SK-N-SH (cell line): ENCODE data around the gene THAP12. TPM values are rescaled to one million over a fixed set of nuclear protein-coding genes. Genes with fewer than 3 reads are reported as not detected.

Experiments used
- CTCF ChIA-PET: fragments of 300-600, 350-600 bp; formaldehyde crosslinking; extraction: SDS; loops from one replicate; lab custom pipeline; 2021; lab: Yijun Ruan, JAX
- POLR2A ChIA-PET: fragments of 350-600 bp; sonication (Branson Sonifier 250); formaldehyde crosslinking; extraction: SDS; loops from one replicate; lab custom pipeline; 2020; ENCODE audit warnings: antibody characterized with exemption, inconsistent platforms; lab: Yijun Ruan, JAX
- DNase-seq: peaks from one replicate; pipeline ENCODE4 v3.0.0; 2012
- H2AFZ ChIP-seq: fragments of 200-600 bp; sonication (generic); 2 replicates; pipeline ENCODE4 v1.8.1; 2016; ENCODE audit warnings: antibody characterized with exemption, mild to moderate bottlenecking, low read depth
- H3F3A ChIP-seq: fragments of 200-600 bp; sonication (generic); replicated peaks from 2 replicates; pipeline ENCODE3; 2016; ENCODE audit warnings: antibody characterized with exemption, mild to moderate bottlenecking; ENCODE audit not compliant: insufficient read depth
- H3K27ac ChIP-seq, 2 experiments: fragments of 200-500 bp in 1 of 2; fragments of 200-600 bp in 1 of 2; sonication (Bioruptor generic) in 1 of 2; sonication (generic), shearing (Covaris generic) in 1 of 2; 2 replicates each; pipeline versions ENCODE4 v1.5.1 to v1.6.1; 2014 to 2016; ENCODE audit warnings: low read depth in 2 of 2, inconsistent platforms in 1 of 2, low read length in 1 of 2, mild to moderate bottlenecking in 1 of 2, mixed read lengths in 1 of 2
- H3K27me3 ChIP-seq: fragments of 200-600 bp; sonication (generic), shearing (Covaris generic); 2 replicates; pipeline ENCODE4 v1.6.1; 2016; ENCODE audit warnings: mixed run types; ENCODE audit not compliant: insufficient read depth
- H3K36me3 ChIP-seq, 2 experiments: fragments of 200-500 bp in 1 of 2; fragments of 200-600 bp in 1 of 2; sonication (Bioruptor generic) in 1 of 2; sonication (generic) in 1 of 2; replicated peaks in 1 of 2; 2 replicates each; pipeline versions ENCODE3 to v1.5.1; 2014 to 2016; ENCODE audit warnings: low read length in 1 of 2, mild to moderate bottlenecking in 1 of 2; ENCODE audit not compliant: insufficient read depth in 2 of 2, control insufficient read depth in 1 of 2
- H3K4me1 ChIP-seq, 2 experiments: fragments of 200-500 bp in 1 of 2; fragments of 200-600 bp in 1 of 2; sonication (Bioruptor generic) in 1 of 2; sonication (generic), shearing (Covaris generic) in 1 of 2; 2 replicates each; pipeline versions ENCODE4 v1.5.1 to v1.6.1; 2014 to 2016; ENCODE audit warnings: low read depth in 1 of 2, low read length in 1 of 2, mixed run types in 1 of 2; ENCODE audit not compliant: insufficient read depth in 2 of 2, control insufficient read depth in 1 of 2
- H3K4me2 ChIP-seq: fragments of 200-600 bp; sonication (generic), shearing (Covaris generic); 2 replicates; pipeline ENCODE4 v1.6.1; 2017; ENCODE audit warnings: mixed run types
- H3K4me3 ChIP-seq, 2 experiments: fragments of 200-500 bp in 1 of 2; fragments of 200-600 bp in 1 of 2; sonication (Bioruptor generic) in 1 of 2; sonication (generic), shearing (Covaris generic) in 1 of 2; 2 replicates each; pipeline versions ENCODE4 v1.5.1 to v1.8.1; 2014 to 2016; ENCODE audit warnings: low read depth in 2 of 2, inconsistent platforms in 1 of 2, low read length in 1 of 2, mild to moderate bottlenecking in 1 of 2, mixed read lengths in 1 of 2, moderate library complexity in 1 of 2
- H3K79me2 ChIP-seq: fragments of 200-600 bp; sonication (generic); 2 replicates; pipeline ENCODE4 v1.8.1; 2017; ENCODE audit warnings: mild to moderate bottlenecking; ENCODE audit not compliant: insufficient read depth
- H3K9ac ChIP-seq: fragments of 200-600 bp; sonication (generic); 2 replicates; pipeline ENCODE4 v1.6.1; 2017; ENCODE audit warnings: mixed run types
- H3K9me2 ChIP-seq: fragments of 200-600 bp; sonication (generic); 2 replicates; pipeline ENCODE4 v1.6.1; 2017; ENCODE audit warnings: mixed run types
- H3K9me3 ChIP-seq: fragments of 200-600 bp; sonication (generic); 2 replicates; pipeline ENCODE4 v1.6.1; 2017; ENCODE audit warnings: mixed run types, mild to moderate bottlenecking, moderate library complexity
- H4K20me1 ChIP-seq: fragments of 200-600 bp; sonication (generic); 2 replicates; pipeline ENCODE4 v1.6.1; 2017; ENCODE audit warnings: mild to moderate bottlenecking, mixed run types; ENCODE audit not compliant: insufficient read depth
- CHD2 ChIP-seq: fragments of 150-350 bp; IDR thresholded peaks from 2 replicates; pipeline ENCODE4 v1.6.1; 2018; ENCODE audit warnings: low read length; ENCODE audit not compliant: partially characterized antibody
- CTCF ChIP-seq: fragments of 200-600 bp; sonication (generic); IDR thresholded peaks from 2 replicates; pipeline ENCODE4 v1.6.1; 2017; ENCODE audit warnings: antibody characterized with exemption, mild to moderate bottlenecking, moderate library complexity
- ELF1 ChIP-seq: IDR thresholded peaks from 2 replicates; pipeline ENCODE4 v1.4.0; 2012
- EP300 ChIP-seq, 2 experiments: IDR thresholded peaks; 2 replicates each; pipeline versions ENCODE4 v1.4.0 to v1.6.1; 2012; ENCODE audit warnings: borderline replicate concordance in 1 of 2, low read depth in 1 of 2, low read length in 1 of 2
- FOSL2 ChIP-seq: IDR thresholded peaks from 2 replicates; pipeline ENCODE4 v1.4.0; 2012; ENCODE audit warnings: low read depth, mild to moderate bottlenecking, moderate library complexity, borderline replicate concordance
- FOXM1 ChIP-seq: IDR thresholded peaks from 2 replicates; pipeline ENCODE4 v1.4.0; 2012; ENCODE audit warnings: low read depth, mild to moderate bottlenecking
- GABPA ChIP-seq: IDR thresholded peaks from 2 replicates; pipeline ENCODE4 v1.4.0; 2012; ENCODE audit warnings: low read depth, mild to moderate bottlenecking
- GATA2 ChIP-seq: sonication (generic); formaldehyde crosslinking; IDR thresholded peaks from 2 replicates; pipeline ENCODE4 v1.5.0; 2020; ENCODE audit warnings: mild to moderate bottlenecking, missing genetic modification reagents
- IRF3 ChIP-seq: fragments of 150-350 bp; IDR thresholded peaks from 2 replicates; pipeline ENCODE4 v1.6.1; 2016; ENCODE audit warnings: mild to moderate bottlenecking, low read depth, low read length
- POLR2AphosphoS5 ChIP-seq: IDR thresholded peaks from 2 replicates; pipeline ENCODE4 v1.6.1; 2012; ENCODE audit warnings: low read depth, low read length
- RFX5 ChIP-seq: IDR thresholded peaks from 2 replicates; pipeline ENCODE4 v1.6.1; 2012; ENCODE audit warnings: mild to moderate bottlenecking, improper control_type of control experiment, low read length
- SIN3A ChIP-seq: IDR thresholded peaks from 2 replicates; pipeline ENCODE4 v1.6.1; 2012; ENCODE audit warnings: low read depth, mild to moderate bottlenecking, low read length, moderate library complexity, borderline replicate concordance
- SMC3 ChIP-seq: IDR thresholded peaks from 2 replicates; pipeline ENCODE4 v1.6.1; 2012; ENCODE audit warnings: low read depth, low read length, improper control_type of control experiment
- TAF1 ChIP-seq: IDR thresholded peaks from 2 replicates; pipeline ENCODE4 v1.6.1; 2012; ENCODE audit warnings: low read depth, mild to moderate bottlenecking, low read length, moderate library complexity, borderline replicate concordance
- TCF12 ChIP-seq: IDR thresholded peaks from 2 replicates; pipeline ENCODE4 v1.4.0; 2012
- TEAD4 ChIP-seq: IDR thresholded peaks from 2 replicates; pipeline ENCODE4 v1.4.0; 2012; ENCODE audit warnings: mild to moderate bottlenecking, borderline replicate concordance; ENCODE audit not compliant: insufficient read depth
- USF1 ChIP-seq: IDR thresholded peaks from 2 replicates; pipeline ENCODE4 v1.4.0; 2012; ENCODE audit warnings: low read depth, borderline replicate concordance
- USF2 ChIP-seq: fragments of 150-350 bp; IDR thresholded peaks from 2 replicates; pipeline ENCODE4 v1.6.1; 2017; ENCODE audit warnings: antibody characterized with exemption, low read length, low read depth, borderline replicate concordance
- ZBTB33 ChIP-seq: IDR thresholded peaks from 2 replicates; pipeline ENCODE4 v1.4.0; 2012; ENCODE audit warnings: low read depth, borderline replicate concordance
- WGBS: methylation state at CpG from one replicate; pipeline ENCODE4 v1.1.6; 2017; ENCODE audit warnings: low lambda C conversion rate; 5-methylcytosine and 5-hydroxymethylcytosine counted together
- polyA plus RNA-seq, 3 experiments: library from polyadenylated mRNA; depleted of rRNA; stranded (reverse); fragments of >200 nt; gene quantifications; 2 replicates each; pipeline ENCODE4 v1.2.3, GENCODE V29; 2012

Gene THAP12
- polyA plus RNA-seq, 1 of the 3 experiments (the other 2 are of a cell fraction), result 14.9 TPM

- no peaks in the 10 kb centered on the region for H3K9me2 ChIP-seq
- no peak for TF ChIP-seq RFX5
- TF ChIP-seq FOXM1, result no peak
- TF ChIP-seq USF1, result no peak
- TF ChIP-seq TEAD4, result no peak
- no peak for TF ChIP-seq ZBTB33
- no peak for TF ChIP-seq ELF1
- no peak for TF ChIP-seq TAF1
- TF ChIP-seq FOSL2, result no peak
- no peak for TF ChIP-seq TCF12
- no peak for TF ChIP-seq EP300 (IDR thresholded peaks at IDR 0.05; ENCODE audit: borderline replicate concordance in 1 of 2, low read depth in 1 of 2, low read length in 1 of 2)
- no peak for TF ChIP-seq SMC3
- no peak for TF ChIP-seq USF2
- TF ChIP-seq IRF3, result no peak
- TF ChIP-seq, all 33 proteins: peak for 0
- CTCF ChIA-PET, result interaction anchor here (1.2 kb wide), 1 partner anchor 16 kb away, joined by 4 read pairs; no protein-coding TSS in a partner anchor
- Histone ChIP-seq H2AFZ (no peak overlapping the region), H3K4me3 (no peak overlapping the region), H3F3A (no peaks in the 10 kb centered on the region), H3K27me3 (no peaks in the 10 kb centered on the region), H3K4me1 (no peaks in the 10 kb centered on the region), H3K27ac (no peak overlapping the region), H3K36me3 (no peaks in the 10 kb centered on the region), H3K4me2 (no peak overlapping the region), H3K79me2 (no peaks in the 10 kb centered on the region), H3K9ac (no peak overlapping the region), H4K20me1 (no peaks in the 10 kb centered on the region), H3K9me3 (no peaks in the 10 kb centered on the region)
- DNase-seq, result no peak
- 79% methylated on average over 5 of the region's 6 CpGs for WGBS
- POLR2A ChIA-PET, result no interaction called here
These were observed 41.7 kb downstream of the THAP12 start for GRCh38 chr11:76339221-76339620.

- no peak for DNase-seq
- no peak overlapping the region for H3K9ac ChIP-seq
- no peaks in the 10 kb centered on the region for H3K79me2 ChIP-seq
- POLR2A ChIA-PET, result no interaction called here
- no peaks in the 10 kb centered on the region for H3K4me1 ChIP-seq
- no peaks in the 10 kb centered on the region for H3K9me3 ChIP-seq
- H3K9me2 ChIP-seq, result no peaks in the 10 kb centered on the region
- no peaks in the 10 kb centered on the region for H4K20me1 ChIP-seq
- 88% methylated on average over 4 of the region's 4 CpGs for WGBS
- H3K4me3 ChIP-seq, result no peak overlapping the region
- no peak overlapping the region for H3K4me2 ChIP-seq
- H3K36me3 ChIP-seq, result no peaks in the 10 kb centered on the region
- CTCF ChIA-PET, result interaction anchor here (1.5 kb wide), 1 partner anchor 19 kb away, joined by 6 read pairs; no protein-coding TSS in a partner anchor
- H3K27ac ChIP-seq, result no peak overlapping the region
- H3K27me3 ChIP-seq, result no peaks in the 10 kb centered on the region; the same call in 1 of the 2 replicates
- H3F3A ChIP-seq, result no peaks in the 10 kb centered on the region
- H2AFZ ChIP-seq, result no peak overlapping the region
- TF ChIP-seq POLR2AphosphoS5 (no peak), ELF1 (no peak), GATA2 (CRISPR knock-in tag) (no peak), GABPA (no peak), CHD2 (no peak), SIN3A (no peak), EP300 (IDR thresholded peaks at IDR 0.05; ENCODE audit: borderline replicate concordance in 1 of 2, low read depth in 1 of 2, low read length in 1 of 2) (no peak), CTCF (no peak)
These were observed 43.0 kb downstream of the THAP12 start for GRCh38 chr11:76337923-76338322.
